ENCODE results near the gene R3HDM2. TPM values are rescaled to one million over a fixed set of nuclear protein-coding genes. Genes with fewer than 3 reads are reported as not detected.
"Not testable (repeated sequence)": the region's sequence is repeated elsewhere in the genome, so short reads cannot be mapped to it uniquely, and the experiment has no call there.

R3HDM2 gene
- total RNA-seq, 4 donors from 2014 or later, result 30.7 to 40.8 (median 35.5) TPM

DNA sequence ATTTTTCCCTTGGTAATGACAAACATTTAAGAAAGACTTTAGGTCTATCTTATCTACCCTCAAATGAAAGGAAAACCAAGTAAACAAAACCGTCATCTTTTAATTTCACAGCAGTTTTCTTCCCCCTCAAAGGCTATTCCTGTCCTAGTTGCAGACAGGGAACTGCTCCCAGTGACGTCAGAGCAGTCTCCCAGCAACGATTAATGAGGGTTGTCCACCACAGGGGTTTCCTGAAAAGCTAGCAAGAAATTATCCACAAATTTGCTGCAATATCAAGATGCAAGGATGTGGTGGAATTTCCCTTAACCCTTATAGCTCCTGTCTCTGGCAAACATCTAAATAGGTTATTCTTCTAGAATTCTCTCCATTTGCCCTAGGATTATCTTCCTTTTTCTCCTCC is 90.7 kb downstream of the R3HDM2 start:
- TF ChIP-seq, protein P1, sequence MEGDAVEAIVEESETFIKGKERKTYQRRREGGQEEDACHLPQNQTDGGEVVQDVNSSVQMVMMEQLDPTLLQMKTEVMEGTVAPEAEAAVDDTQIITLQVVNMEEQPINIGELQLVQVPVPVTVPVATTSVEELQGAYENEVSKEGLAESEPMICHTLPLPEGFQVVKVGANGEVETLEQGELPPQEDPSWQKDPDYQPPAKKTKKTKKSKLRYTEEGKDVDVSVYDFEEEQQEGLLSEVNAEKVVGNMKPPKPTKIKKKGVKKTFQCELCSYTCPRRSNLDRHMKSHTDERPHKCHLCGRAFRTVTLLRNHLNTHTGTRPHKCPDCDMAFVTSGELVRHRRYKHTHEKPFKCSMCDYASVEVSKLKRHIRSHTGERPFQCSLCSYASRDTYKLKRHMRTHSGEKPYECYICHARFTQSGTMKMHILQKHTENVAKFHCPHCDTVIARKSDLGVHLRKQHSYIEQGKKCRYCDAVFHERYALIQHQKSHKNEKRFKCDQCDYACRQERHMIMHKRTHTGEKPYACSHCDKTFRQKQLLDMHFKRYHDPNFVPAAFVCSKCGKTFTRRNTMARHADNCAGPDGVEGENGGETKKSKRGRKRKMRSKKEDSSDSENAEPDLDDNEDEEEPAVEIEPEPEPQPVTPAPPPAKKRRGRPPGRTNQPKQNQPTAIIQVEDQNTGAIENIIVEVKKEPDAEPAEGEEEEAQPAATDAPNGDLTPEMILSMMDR (IDR thresholded peaks at IDR 0.05), result no peak
- TF ChIP-seq POLR2A (IDR thresholded peaks at IDR 0.05), result no peak
- intact Hi-C loops (cut with DNase I), result no loop called here
- 38 to 39% methylated on average over 3 of the region's 3 CpGs for WGBS, 2 donors
- peak; percentile 27 to 31 for DNase-seq
- Histone ChIP-seq H3K4me1 (peaks cover 0 to 12% of the 10 kb centered on the region in 2 donors), H3K27me3 (no peaks in the 10 kb centered on the region), H3K36me3 (no peaks in the 10 kb centered on the region), H3K9me3 (no peaks in the 10 kb centered on the region), H3K27ac (no peak overlapping the region), H3K4me3 (replicated peaks in 1 of 3) (no peak overlapping the region)

DNA sequence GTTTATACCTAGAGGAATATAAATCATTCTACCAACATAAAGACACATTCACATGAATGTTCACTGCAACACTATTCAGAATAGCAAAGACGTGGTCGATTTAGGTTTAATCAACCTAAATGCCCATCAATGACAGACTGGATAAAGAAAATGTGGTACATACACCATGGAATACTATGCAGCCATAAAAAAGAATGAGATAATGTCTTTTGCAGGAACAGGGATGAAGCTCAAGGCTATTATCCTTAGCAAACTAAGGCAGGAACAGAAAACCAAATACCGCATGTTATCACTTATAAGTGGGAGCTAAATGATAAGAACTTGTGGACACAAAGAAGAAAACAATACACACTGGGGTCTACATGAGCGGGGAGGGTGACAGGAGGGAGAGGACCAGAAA is 94.5 kb downstream of the R3HDM2 start:
- H3K4me1 ChIP-seq; H3K9me3 ChIP-seq; DNase-seq; H3K36me3 ChIP-seq; H3K27me3 ChIP-seq; H3K27ac ChIP-seq; intact Hi-C loops (cut with DNase I); H3K4me3 ChIP-seq (replicated peaks in 1 of 3): not testable (repeated sequence)
- WGBS, 2 donors, result 99% methylated on average over 4 of the region's 4 CpGs

DNA sequence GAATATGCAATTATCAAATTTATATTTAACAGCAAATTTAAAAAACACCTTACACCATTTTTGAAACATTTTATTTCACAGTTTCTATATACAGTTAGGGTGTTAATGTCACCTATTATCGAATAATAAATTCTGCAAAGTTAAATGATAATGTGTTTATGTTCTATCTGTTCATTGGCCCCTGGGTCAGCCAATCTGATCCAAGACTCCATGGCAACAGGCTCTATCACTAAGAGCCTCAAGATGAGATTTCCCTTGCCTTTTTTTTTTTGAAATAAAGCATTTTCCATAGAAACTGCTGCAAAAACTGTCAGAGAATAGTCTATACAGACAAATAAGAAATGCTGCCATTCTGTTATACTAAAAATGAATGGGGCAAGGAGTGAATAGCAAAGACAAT is 96.6 kb downstream of the R3HDM2 start:
- Histone ChIP-seq H3K27ac (no peak overlapping the region), H3K36me3 (no peaks in the 10 kb centered on the region), H3K27me3 (no peaks in the 10 kb centered on the region), H3K4me1 (no peaks in the 10 kb centered on the region), H3K9me3 (no peaks in the 10 kb centered on the region), H3K4me3 (replicated peaks in 1 of 3) (no peak overlapping the region)
- intact Hi-C loops (cut with DNase I), result no loop called here
- WGBS, 2 donors, result 94 to 97% methylated on average over 1 of the region's 1 CpG
- no peak for DNase-seq
- TF ChIP-seq POLR2A (IDR thresholded peaks at IDR 0.05), result no peak
- TF ChIP-seq, protein P1 (IDR thresholded peaks at IDR 0.05), result no peak

DNA sequence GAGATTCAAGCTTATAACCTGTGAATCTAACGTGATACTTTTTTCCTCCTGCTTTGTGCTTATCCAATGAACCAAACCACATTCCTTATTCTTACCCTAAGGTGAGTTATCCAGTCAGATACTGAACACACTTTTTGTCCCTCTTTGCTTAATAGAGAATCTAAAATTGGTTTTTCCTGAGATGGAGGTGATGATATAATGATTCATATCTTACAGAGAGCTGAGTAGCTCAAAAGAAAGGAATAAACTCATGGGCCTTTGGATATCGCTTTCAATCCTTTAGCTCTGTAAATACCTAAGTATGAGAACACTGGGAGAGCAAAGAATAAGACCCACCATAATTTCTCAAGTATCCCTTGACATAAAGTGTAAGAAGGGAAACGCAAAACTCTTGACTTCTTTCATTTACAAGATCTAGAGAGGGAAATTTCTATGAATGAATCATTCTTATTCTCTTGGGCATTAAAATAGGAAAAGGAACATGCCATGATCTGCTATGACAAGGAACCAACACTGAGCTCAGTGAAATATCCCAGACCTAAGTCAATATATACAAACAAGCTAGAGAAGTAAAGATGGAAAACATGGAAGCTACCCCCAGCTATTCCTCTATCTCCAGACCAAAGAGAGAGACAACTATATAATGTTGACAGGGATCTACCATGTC is 98.1 kb downstream of the R3HDM2 start:
- intact Hi-C loops (cut with DNase I), result no loop called here
- no peak for TF ChIP-seq POLR2A (IDR thresholded peaks at IDR 0.05)
- TF ChIP-seq, protein P1 (IDR thresholded peaks at IDR 0.05), result no peak
- Histone ChIP-seq H3K4me3 (replicated peaks in 1 of 3) (no peak overlapping the region), H3K36me3 (no peaks in the 10 kb centered on the region), H3K27me3 (no peaks in the 10 kb centered on the region), H3K4me1 (no peaks in the 10 kb centered on the region), H3K27ac (no peak overlapping the region), H3K9me3 (no peaks in the 10 kb centered on the region)
- DNase-seq, result no peak
- 80 to 88% methylated on average over 3 of the region's 3 CpGs for whole genome bisulfite sequencing, 2 donors

DNA sequence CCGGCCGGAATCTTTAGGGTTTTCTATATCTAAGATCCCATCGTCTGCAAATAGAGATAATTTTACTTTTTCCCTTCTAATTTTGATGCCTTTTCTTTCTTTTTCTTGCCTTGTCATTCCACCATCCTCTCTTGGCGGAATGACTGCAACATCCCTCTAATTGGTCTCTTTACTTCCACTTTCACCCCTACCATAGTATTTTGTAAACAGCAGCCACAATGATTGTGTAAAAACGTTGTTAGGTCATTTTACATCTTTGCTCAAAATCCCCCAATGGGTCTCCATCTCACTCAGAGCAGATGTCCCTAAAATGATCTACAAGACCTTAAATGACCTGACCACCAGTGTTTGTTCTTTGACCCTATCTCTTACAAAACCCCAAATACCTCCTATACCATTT is 99.9 kb downstream of the R3HDM2 start:
- intact Hi-C loops (cut with DNase I), result no loop called here

More for the DNA sequence above, 99.9 kb downstream of the R3HDM2 start:
- Histone ChIP-seq H3K4me3 (replicated peaks in 1 of 3) (no peak overlapping the region), H3K36me3 (no peaks in the 10 kb centered on the region), H3K27me3 (no peaks in the 10 kb centered on the region), H3K4me1 (no peaks in the 10 kb centered on the region), H3K9me3 (no peaks in the 10 kb centered on the region), H3K27ac (no peak overlapping the region)
- no peak for DNase-seq
- TF ChIP-seq, protein P1 (IDR thresholded peaks at IDR 0.05), result no peak
- TF ChIP-seq POLR2A (IDR thresholded peaks at IDR 0.05), result no peak
- WGBS, 2 donors, result 93 to 96% methylated on average over 5 of the region's 5 CpGs
